Measurements from ENCODE around the gene MTMR10. TPM values are rescaled to one million over a fixed set of nuclear protein-coding genes. Genes with fewer than 3 reads are reported as not detected.

The MTMR10 gene
- polyA plus RNA-seq, 3 donors, result 45.5 to 72.1 (median 55.1) TPM

- DNase-seq (ENCODE audit: extremely low read depth in 1 of 11, low read depth in 9 of 11, low spot score in 4 of 11), result no peak
Observed at GRCh38 chr15:30978328-30978727, 13.1 kb downstream of the MTMR10 start.

- DNase-seq (ENCODE audit: extremely low read depth in 1 of 11, low read depth in 9 of 11, low spot score in 4 of 11), result no peak
Observed at GRCh38 chr15:30974112-30974511, 17.3 kb downstream of the MTMR10 start.

- no peak for DNase-seq (ENCODE audit: extremely low read depth in 1 of 11, low read depth in 9 of 11, low spot score in 4 of 11)
Observed at GRCh38 chr15:30973379-30973778, 18.0 kb downstream of the MTMR10 start.

- DNase-seq (ENCODE audit: extremely low read depth in 1 of 11, low read depth in 9 of 11, low spot score in 4 of 11), result no peak
Observed at GRCh38 chr15:30969724-30970123, 21.7 kb downstream of the MTMR10 start.

- no peak for DNase-seq (ENCODE audit: extremely low read depth in 1 of 11, low read depth in 9 of 11, low spot score in 4 of 11)
Observed at GRCh38 chr15:30963681-30964080, 27.7 kb downstream of the MTMR10 start.

- no peak for DNase-seq (ENCODE audit: extremely low read depth in 1 of 11, low read depth in 9 of 11, low spot score in 4 of 11)
Observed at GRCh38 chr15:30962659-30963058, 28.8 kb downstream of the MTMR10 start.

- no peak for DNase-seq (ENCODE audit: extremely low read depth in 1 of 11, low read depth in 9 of 11, low spot score in 4 of 11)
Observed at GRCh38 chr15:30962079-30962478, 29.3 kb downstream of the MTMR10 start.

- DNase-seq (ENCODE audit: extremely low read depth in 1 of 11, low read depth in 9 of 11, low spot score in 4 of 11), result no peak
Observed at GRCh38 chr15:30958219-30958618, 33.2 kb downstream of the MTMR10 start.

- DNase-seq (ENCODE audit: extremely low read depth in 1 of 11, low read depth in 9 of 11, low spot score in 4 of 11), result peak in 1 of 11 donors; percentile 2
Observed at GRCh38 chr15:30956216-30957124, 35.0 kb downstream of the MTMR10 start.

- no peak for DNase-seq (ENCODE audit: extremely low read depth in 1 of 11, low read depth in 9 of 11, low spot score in 4 of 11)
Observed at GRCh38 chr15:30954674-30955073, 36.8 kb downstream of the MTMR10 start.

- no peak for DNase-seq (ENCODE audit: extremely low read depth in 1 of 11, low read depth in 9 of 11, low spot score in 4 of 11)
Observed at GRCh38 chr15:30953731-30954378, 37.6 kb downstream of the MTMR10 start.

- DNase-seq (ENCODE audit: extremely low read depth in 1 of 11, low read depth in 9 of 11, low spot score in 4 of 11), result no peak
Observed at GRCh38 chr15:30953183-30953582, 38.2 kb downstream of the MTMR10 start.

GRCh38 chr15:30943654-30944335 lies 47.6 kb downstream of the MTMR10 start:
- no peak for DNase-seq (ENCODE audit: extremely low read depth in 1 of 11, low read depth in 9 of 11, low spot score in 4 of 11)

- DNase-seq (ENCODE audit: extremely low read depth in 1 of 11, low read depth in 9 of 11, low spot score in 4 of 11), result no peak
Observed at GRCh38 chr15:30941520-30941919, 49.9 kb downstream of the MTMR10 start.

- no peak for DNase-seq (ENCODE audit: extremely low read depth in 1 of 11, low read depth in 9 of 11, low spot score in 4 of 11)
Observed at GRCh38 chr15:30940359-30940758, 51.1 kb downstream of the MTMR10 start.

- no peak for DNase-seq (ENCODE audit: extremely low read depth in 1 of 11, low read depth in 9 of 11, low spot score in 4 of 11)
Observed at GRCh38 chr15:30939161-30939560, 52.3 kb downstream of the MTMR10 start.

- no peak for DNase-seq (ENCODE audit: extremely low read depth in 1 of 11, low read depth in 9 of 11, low spot score in 4 of 11)
Observed at GRCh38 chr15:30933293-30933692, 58.1 kb downstream of the MTMR10 start.

- DNase-seq (ENCODE audit: extremely low read depth in 1 of 11, low read depth in 9 of 11, low spot score in 4 of 11), result no peak
Observed at GRCh38 chr15:30930422-30930821, 61.0 kb downstream of the MTMR10 start.

- DNase-seq (ENCODE audit: extremely low read depth in 1 of 11, low read depth in 9 of 11, low spot score in 4 of 11), result no peak
Observed at GRCh38 chr15:30929982-30930381, 61.4 kb downstream of the MTMR10 start.
